Measurements from ENCODE around the gene P2RX1.
"Not testable (repeated sequence)": the region's sequence is repeated elsewhere in the genome, so short reads cannot be mapped to it uniquely, and the experiment has no call there.

The P2RX1 gene

GRCh38 chr17:3886776-3887175 is 29.5 kb downstream of the P2RX1 start:
- peak; percentile 32 for DNase-seq

- no peak for DNase-seq
These were observed 30.3 kb downstream of the P2RX1 start for GRCh38 chr17:3885970-3886369.

- DNase-seq: no peak
These were observed 31.0 kb downstream of the P2RX1 start for GRCh38 chr17:3885271-3885670.

GRCh38 chr17:3884188-3884587 is 32.1 kb downstream of the P2RX1 start:
- no peak for DNase-seq

GRCh38 chr17:3882276-3882675 is 34.0 kb downstream of the P2RX1 start:
- DNase-seq: no peak

GRCh38 chr17:3880983-3881382 is 35.3 kb downstream of the P2RX1 start:
- no peak for DNase-seq

- DNase-seq: no peak
These were observed 36.5 kb downstream of the P2RX1 start for GRCh38 chr17:3879591-3880417.

GRCh38 chr17:3879186-3879585 is 37.1 kb downstream of the P2RX1 start:
- no peak for DNase-seq

- no peak for DNase-seq
These were observed 39.0 kb downstream of the P2RX1 start for GRCh38 chr17:3877220-3877619.

GRCh38 chr17:3875317-3875716 is 40.9 kb downstream of the P2RX1 start:
- DNase-seq: no peak

- no peak for DNase-seq
These were observed 42.4 kb downstream of the P2RX1 start for GRCh38 chr17:3873862-3874261.

- DNase-seq: peak; percentile 10
These were observed 45.4 kb downstream of the P2RX1 start for GRCh38 chr17:3870871-3871306.

- no peak for DNase-seq
These were observed 48.7 kb downstream of the P2RX1 start for GRCh38 chr17:3867606-3868005.

GRCh38 chr17:3867106-3867505 is 49.2 kb downstream of the P2RX1 start:
- DNase-seq: no peak

- DNase-seq: no peak
These were observed 50.0 kb downstream of the P2RX1 start for GRCh38 chr17:3866276-3866675.

GRCh38 chr17:3865176-3865575 is 51.1 kb downstream of the P2RX1 start:
- DNase-seq: no peak

- no peak for DNase-seq
These were observed 51.7 kb downstream of the P2RX1 start for GRCh38 chr17:3864534-3864933.

- DNase-seq: no peak
These were observed 54.2 kb downstream of the P2RX1 start for GRCh38 chr17:3861761-3862681.

GRCh38 chr17:3860939-3861700 is 55.1 kb downstream of the P2RX1 start:
- DNase-seq: no peak

- DNase-seq: no peak
These were observed 56.3 kb downstream of the P2RX1 start for GRCh38 chr17:3859940-3860339.

- DNase-seq: no peak
These were observed 58.8 kb downstream of the P2RX1 start for GRCh38 chr17:3857261-3858105.

GRCh38 chr17:3854204-3854603 is 62.1 kb downstream of the P2RX1 start:
- DNase-seq: not testable (repeated sequence)

Data from CD4-positive, alpha-beta T cell treated with Interleukin-17A for 1 hour (primary cell).